ENCODE results near the gene IL31RA. TPM values are rescaled to one million over a fixed set of nuclear protein-coding genes. Genes with fewer than 3 reads are reported as not detected.

Gene IL31RA
- total and polyA plus RNA-seq, 2 experiments from 2014 or later = not detected

DNA sequence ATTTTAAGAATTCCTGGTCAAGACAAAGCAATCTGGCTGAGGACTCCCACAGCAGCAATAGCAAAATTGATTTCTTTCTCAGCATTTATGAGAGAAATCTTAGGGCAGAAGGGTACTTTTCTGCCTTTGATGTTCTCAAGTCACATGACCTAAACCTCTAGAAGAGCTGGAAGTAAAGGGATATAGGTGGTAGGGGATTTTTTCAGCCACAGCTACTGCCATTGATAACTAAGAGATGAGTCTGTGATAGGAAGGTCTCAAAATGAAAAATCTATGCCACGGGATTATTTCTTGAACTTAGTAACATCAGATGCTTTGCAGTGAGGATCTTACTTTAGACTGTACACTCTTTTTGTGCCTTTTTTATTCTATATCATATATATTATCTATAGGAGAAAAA lies 108.1 kb downstream of the IL31RA start:
- Histone ChIP-seq H3F3A (replicated peaks; ENCODE audit: low read depth) (no peaks in the 10 kb centered on the region), H3K27ac (ENCODE audit: low read depth) (no peak overlapping the region), H3K4me1 (ENCODE audit: insufficient read depth) (no peaks in the 10 kb centered on the region), H3K9me2 (ENCODE audit: insufficient read depth) (no peaks in the 10 kb centered on the region), H3K4me3 (no peak overlapping the region), H3K36me3 (ENCODE audit: insufficient read depth) (no peaks in the 10 kb centered on the region), H2AFZ (no peak overlapping the region), H3K27me3 (ENCODE audit: insufficient read depth) (no peaks in the 10 kb centered on the region), H3K4me2 (no peak overlapping the region), H4K20me1 (replicated peaks; ENCODE audit: insufficient read depth) (no peaks in the 10 kb centered on the region), H3K79me2 (replicated peaks; ENCODE audit: insufficient read depth) (no peaks in the 10 kb centered on the region)
- 0 out of 3 replicates have a peak, but pooled peaks cover 3% of the 10 kb centered on the region for H3K36me3 Mint-ChIP-seq (ENCODE audit: low read depth)
- no peaks in the 10 kb centered on the region for H3K4me1 Mint-ChIP-seq
- H3K27me3 Mint-ChIP-seq (ENCODE audit: insufficient read depth, low read depth, poor library complexity) = no peaks in the 10 kb centered on the region
- DNase-seq (ENCODE audit: low spot score) = no peak
- no peak overlapping the region for H3K27ac Mint-ChIP-seq
- no peaks in the 10 kb centered on the region for H3K9me3 Mint-ChIP-seq
- ATAC-seq = no peak
- no peak for TF ChIP-seq ZNF331 (CRISPR knock-in tag; IDR thresholded peaks at IDR 0.05; ENCODE audit: low read depth)
- TF ChIP-seq EZH2 (IDR thresholded peaks at IDR 0.05; ENCODE audit: low read depth, unreplicated experiment) = no peak
- TF ChIP-seq STAT1 (IDR thresholded peaks at IDR 0.05; ENCODE audit: unreplicated experiment) = no peak
- TF ChIP-seq POLR2AphosphoS5 (IDR thresholded peaks at IDR 0.05; ENCODE audit: low read depth) = no peak
- no peak for TF ChIP-seq EZH2phosphoT487 (IDR thresholded peaks at IDR 0.05; ENCODE audit: unreplicated experiment)
- no peak for TF ChIP-seq CREB1 (CRISPR knock-in tag; IDR thresholded peaks at IDR 0.05; ENCODE audit: low read depth)
- TF ChIP-seq ZNF114 (CRISPR knock-in tag; IDR thresholded peaks at IDR 0.05) = no peak
- TF ChIP-seq, protein P1, sequence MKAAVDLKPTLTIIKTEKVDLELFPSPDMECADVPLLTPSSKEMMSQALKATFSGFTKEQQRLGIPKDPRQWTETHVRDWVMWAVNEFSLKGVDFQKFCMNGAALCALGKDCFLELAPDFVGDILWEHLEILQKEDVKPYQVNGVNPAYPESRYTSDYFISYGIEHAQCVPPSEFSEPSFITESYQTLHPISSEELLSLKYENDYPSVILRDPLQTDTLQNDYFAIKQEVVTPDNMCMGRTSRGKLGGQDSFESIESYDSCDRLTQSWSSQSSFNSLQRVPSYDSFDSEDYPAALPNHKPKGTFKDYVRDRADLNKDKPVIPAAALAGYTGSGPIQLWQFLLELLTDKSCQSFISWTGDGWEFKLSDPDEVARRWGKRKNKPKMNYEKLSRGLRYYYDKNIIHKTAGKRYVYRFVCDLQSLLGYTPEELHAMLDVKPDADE (IDR thresholded peaks at IDR 0.05) = no peak
- no peak overlapping the region for H3K4me3 Mint-ChIP-seq

DNA sequence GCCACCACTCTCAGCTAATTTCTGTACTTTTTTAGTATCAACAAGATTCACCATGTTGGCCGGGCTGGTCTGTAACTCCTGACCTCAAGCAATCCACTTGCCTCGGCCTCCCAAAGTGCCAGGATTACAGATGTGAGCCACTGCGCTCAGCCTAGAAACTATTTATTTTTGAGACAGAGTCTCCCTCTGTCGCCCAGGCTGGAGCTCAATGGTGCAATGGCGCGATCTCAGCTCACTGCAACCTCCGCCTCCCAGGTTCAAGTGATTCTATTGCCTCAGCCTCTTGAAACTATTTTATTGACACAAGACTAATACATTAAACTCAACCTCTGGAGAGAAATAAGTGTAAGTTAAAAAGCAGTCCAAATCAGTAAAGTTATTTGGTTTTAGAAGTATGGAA lies 109.6 kb downstream of the IL31RA start:
- Histone ChIP-seq H4K20me1 (replicated peaks; ENCODE audit: insufficient read depth) (no peaks in the 10 kb centered on the region), H3F3A (replicated peaks; ENCODE audit: low read depth) (no peaks in the 10 kb centered on the region), H3K4me3 (no peak overlapping the region), H3K4me1 (ENCODE audit: insufficient read depth) (no peaks in the 10 kb centered on the region), H3K4me2 (no peak overlapping the region), H3K36me3 (ENCODE audit: insufficient read depth) (no peaks in the 10 kb centered on the region), H3K79me2 (replicated peaks; ENCODE audit: insufficient read depth) (no peaks in the 10 kb centered on the region), H3K27me3 (ENCODE audit: insufficient read depth) (no peaks in the 10 kb centered on the region), H3K9me2 (ENCODE audit: insufficient read depth) (no peaks in the 10 kb centered on the region), H2AFZ (no peak overlapping the region), H3K27ac (ENCODE audit: low read depth) (no peak overlapping the region)
- no peaks in the 10 kb centered on the region for H3K4me1 Mint-ChIP-seq
- ATAC-seq (no peak), DNase-seq (ENCODE audit: low spot score) (no peak)
- H3K27me3 Mint-ChIP-seq (ENCODE audit: insufficient read depth, low read depth, poor library complexity) = no peaks in the 10 kb centered on the region
- H3K36me3 Mint-ChIP-seq (ENCODE audit: low read depth) = 0 out of 3 replicates have a peak, but pooled peaks cover 3% of the 10 kb centered on the region
- no peak overlapping the region for H3K4me3 Mint-ChIP-seq
- no peaks in the 10 kb centered on the region for H3K9me3 Mint-ChIP-seq
- no peak overlapping the region for H3K27ac Mint-ChIP-seq
- TF ChIP-seq, protein P1 (IDR thresholded peaks at IDR 0.05) = no peak
- TF ChIP-seq EZH2phosphoT487 (IDR thresholded peaks at IDR 0.05; ENCODE audit: unreplicated experiment) (no peak), REST (IDR thresholded peaks at IDR 0.05; ENCODE audit: unreplicated experiment) (no peak), POLR2AphosphoS5 (IDR thresholded peaks at IDR 0.05; ENCODE audit: low read depth) (no peak), EZH2 (IDR thresholded peaks at IDR 0.05; ENCODE audit: low read depth, unreplicated experiment) (no peak)
- TF ChIP-seq, protein P2, sequence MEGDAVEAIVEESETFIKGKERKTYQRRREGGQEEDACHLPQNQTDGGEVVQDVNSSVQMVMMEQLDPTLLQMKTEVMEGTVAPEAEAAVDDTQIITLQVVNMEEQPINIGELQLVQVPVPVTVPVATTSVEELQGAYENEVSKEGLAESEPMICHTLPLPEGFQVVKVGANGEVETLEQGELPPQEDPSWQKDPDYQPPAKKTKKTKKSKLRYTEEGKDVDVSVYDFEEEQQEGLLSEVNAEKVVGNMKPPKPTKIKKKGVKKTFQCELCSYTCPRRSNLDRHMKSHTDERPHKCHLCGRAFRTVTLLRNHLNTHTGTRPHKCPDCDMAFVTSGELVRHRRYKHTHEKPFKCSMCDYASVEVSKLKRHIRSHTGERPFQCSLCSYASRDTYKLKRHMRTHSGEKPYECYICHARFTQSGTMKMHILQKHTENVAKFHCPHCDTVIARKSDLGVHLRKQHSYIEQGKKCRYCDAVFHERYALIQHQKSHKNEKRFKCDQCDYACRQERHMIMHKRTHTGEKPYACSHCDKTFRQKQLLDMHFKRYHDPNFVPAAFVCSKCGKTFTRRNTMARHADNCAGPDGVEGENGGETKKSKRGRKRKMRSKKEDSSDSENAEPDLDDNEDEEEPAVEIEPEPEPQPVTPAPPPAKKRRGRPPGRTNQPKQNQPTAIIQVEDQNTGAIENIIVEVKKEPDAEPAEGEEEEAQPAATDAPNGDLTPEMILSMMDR (conservative IDR thresholded peaks at IDR 0.05; ENCODE audit: low read depth in 2 of 2) = no peak
